GM12872 (cell line): ENCODE data around the gene MLYCD.

Experiments used
- TF ChIP-seq, protein P1 (sequence below): IDR thresholded peaks from 3 replicates; pipeline ENCODE4 v1.5.1; 2011; ENCODE audit warnings: low read depth, mild to moderate bottlenecking, low read length, moderate library complexity; ENCODE audit not compliant: insufficient read depth

MLYCD gene

GRCh38 chr16:83895942-83896341 is 3.0 kb upstream of the MLYCD start:
- TF ChIP-seq, protein P1, sequence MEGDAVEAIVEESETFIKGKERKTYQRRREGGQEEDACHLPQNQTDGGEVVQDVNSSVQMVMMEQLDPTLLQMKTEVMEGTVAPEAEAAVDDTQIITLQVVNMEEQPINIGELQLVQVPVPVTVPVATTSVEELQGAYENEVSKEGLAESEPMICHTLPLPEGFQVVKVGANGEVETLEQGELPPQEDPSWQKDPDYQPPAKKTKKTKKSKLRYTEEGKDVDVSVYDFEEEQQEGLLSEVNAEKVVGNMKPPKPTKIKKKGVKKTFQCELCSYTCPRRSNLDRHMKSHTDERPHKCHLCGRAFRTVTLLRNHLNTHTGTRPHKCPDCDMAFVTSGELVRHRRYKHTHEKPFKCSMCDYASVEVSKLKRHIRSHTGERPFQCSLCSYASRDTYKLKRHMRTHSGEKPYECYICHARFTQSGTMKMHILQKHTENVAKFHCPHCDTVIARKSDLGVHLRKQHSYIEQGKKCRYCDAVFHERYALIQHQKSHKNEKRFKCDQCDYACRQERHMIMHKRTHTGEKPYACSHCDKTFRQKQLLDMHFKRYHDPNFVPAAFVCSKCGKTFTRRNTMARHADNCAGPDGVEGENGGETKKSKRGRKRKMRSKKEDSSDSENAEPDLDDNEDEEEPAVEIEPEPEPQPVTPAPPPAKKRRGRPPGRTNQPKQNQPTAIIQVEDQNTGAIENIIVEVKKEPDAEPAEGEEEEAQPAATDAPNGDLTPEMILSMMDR, result no peak

- TF ChIP-seq, protein P1, result no peak
These were observed 470 bp downstream of the MLYCD start for GRCh38 chr16:83899272-83899897.

- TF ChIP-seq, protein P1, result no peak
These were observed 1.1 kb downstream of the MLYCD start for GRCh38 chr16:83899978-83900377.

- TF ChIP-seq, protein P1, result no peak
These were observed 1.7 kb downstream of the MLYCD start for GRCh38 chr16:83900571-83900970.

GRCh38 chr16:83901101-83901500 is 2.2 kb downstream of the MLYCD start:
- TF ChIP-seq, protein P1, result no peak

DNA sequence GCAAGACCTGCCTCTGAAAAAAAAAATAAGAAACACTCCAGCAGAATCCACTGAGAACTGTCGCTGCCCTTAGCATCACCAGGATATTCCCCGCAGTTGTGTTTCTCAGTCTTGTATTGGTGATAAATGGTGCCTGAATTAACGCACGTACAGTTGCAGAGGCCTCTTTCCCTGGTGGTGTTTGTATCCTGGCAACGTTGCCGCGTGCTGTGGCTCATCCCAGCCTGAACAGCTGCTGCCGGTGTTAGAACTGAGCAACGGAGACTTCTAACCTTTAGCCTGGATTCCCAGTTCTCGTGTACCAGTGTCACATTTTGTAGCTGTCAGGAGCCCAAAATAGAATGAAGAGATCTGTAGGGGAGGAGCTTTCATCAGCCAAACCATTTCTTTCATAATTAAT is 4.8 kb downstream of the MLYCD start:
- TF ChIP-seq, protein P1, result no peak

DNA sequence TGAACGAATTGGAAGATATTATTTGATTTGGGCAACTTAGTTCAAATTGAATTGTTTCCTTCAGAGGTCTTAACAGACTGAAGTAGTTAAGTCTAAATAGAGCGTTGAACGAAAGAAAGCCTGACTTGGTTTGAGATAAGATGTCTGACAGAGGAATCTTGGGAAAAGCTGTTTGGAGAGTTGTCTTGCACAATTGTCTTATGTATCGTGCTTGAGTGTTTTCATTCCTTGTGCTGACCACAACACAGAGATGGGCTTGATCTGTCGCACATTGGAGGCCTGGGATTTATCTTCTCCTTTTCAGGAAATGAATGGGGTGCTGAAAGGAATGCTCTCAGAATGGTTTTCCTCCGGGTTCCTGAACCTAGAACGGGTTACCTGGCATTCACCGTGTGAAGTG is 7.8 kb downstream of the MLYCD start:
- TF ChIP-seq, protein P1, result no peak
